ENCODE measurements around the gene COG7.
"Not testable (repeated sequence)": the region's sequence is repeated elsewhere in the genome, so short reads cannot be mapped to it uniquely, and the experiment has no call there.

The COG7 gene

DNA sequence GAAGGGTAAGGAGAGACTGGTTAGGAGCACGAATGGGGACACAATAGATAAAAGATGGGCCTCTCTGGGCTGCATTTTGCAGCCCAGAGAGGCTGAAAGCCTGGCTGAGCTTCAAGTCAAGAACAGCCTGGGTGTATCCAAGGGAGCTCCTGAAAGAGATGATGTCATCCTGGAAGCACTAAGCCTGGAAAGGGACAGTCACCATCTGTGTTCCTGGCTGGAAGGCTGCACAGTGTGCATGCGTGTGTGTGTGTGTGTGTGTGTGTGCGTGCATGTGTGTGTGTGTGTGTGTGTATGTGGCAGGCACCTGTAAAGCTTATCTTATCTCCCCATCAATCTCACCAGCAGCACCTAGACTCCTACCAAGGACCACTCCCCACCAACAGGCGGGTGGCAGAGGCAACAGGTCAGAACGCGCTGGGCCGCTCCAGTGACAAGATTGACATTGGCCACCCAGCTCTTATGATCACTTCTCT is 44.1 kb downstream of the COG7 start:
- DNase-seq: no peak

- no peak for DNase-seq
Observed at GRCh38 chr16:23408242-23408822, 44.7 kb downstream of the COG7 start.

DNA sequence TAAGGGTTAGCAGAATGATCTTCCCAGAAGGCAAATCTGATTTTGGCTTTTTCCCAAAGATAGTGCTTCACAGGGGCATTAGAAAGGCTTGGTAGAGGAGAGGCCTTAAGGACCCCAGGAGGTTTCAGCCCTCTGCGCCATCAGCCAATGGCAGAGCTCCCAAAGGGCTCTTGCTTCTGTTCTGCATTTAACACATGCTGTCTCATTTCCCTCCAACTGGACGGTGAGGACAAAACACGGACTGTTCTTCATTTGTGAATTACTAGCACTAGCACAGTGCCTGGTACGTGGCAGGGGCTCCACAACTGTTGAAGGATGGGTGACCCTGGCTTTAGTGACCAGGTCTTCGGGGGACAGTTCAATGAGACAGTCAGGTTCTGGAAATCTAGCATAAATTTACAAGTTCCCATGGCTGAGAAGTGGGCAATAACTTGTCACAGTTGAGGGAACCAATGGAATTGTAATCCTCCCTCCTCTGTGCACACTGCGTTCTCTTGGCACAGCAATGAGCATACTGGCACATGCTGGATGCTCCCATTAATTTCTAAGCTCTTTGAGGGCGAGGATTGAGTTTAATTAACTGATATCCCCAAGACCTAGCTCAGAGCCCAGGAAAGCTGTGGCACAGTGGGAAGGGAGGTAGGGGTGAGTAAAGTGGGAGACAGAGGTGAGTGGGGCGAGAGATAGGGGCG is 45.4 kb downstream of the COG7 start:
- no peak for DNase-seq

GRCh38 chr16:23406546-23407240 is 46.3 kb downstream of the COG7 start:
- DNase-seq: no peak

GRCh38 chr16:23406024-23406423 is 47.0 kb downstream of the COG7 start:
- DNase-seq: no peak

DNA sequence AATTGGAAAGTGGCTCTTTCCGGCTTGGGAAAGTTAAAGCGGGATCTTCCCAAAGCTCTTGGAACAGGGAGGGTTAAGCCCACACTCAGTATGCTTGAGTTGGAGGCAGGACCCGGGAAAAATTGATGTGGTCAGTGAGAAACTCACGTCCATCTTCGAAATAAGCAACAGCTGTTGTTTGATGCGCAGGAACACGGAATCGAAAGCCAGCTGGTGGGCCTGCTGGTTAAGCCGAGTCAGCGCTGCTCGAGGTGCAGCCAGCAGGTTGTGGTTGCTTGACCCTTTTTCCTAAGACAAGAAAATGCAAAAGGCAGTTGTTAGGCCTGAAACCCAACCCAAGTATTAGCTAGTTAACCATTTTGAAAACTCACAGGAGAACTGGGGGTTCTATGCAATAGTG is 49.4 kb downstream of the COG7 start:
- DNase-seq: no peak

DNA sequence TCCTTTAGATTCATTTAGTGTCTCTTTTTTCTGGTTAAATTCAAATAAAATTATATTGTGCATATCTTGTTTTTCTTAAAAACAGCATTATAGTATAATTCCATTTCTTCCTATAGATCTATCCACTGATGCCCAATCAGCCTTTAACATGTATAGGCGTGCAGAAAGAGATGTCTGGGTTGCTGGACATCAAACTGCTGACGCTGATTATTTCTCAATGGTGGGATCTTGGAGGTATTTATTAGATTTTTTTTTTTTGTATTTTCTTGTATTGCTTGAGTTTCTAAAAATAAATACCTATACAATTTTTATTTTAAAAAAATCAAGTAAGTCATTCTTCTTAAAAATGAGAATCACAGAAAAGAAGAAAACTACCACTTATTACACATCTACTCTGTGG is 50.9 kb downstream of the COG7 start:
- no peak for DNase-seq

- no peak for DNase-seq
Observed at GRCh38 chr16:23401139-23401538, 51.9 kb downstream of the COG7 start.

DNA sequence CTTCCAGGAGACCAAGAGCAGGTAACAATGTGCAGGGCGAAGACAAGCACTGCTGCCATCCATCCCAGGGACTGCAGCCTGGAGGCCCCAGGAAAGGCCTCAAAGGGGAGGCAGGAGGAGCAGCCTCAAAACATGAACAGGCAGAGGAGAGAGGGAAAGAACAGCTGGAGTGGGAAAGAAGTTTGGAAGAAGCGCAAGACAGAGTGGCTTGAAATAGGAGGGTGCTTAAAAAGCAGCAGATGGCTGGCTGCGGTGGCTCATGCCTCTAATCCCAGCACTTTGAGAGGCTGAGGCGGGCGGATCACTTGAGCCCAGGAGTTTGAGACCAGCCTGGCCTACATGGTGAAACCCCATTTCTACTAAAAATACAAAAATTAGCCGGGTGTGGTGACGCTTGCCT is 52.5 kb downstream of the COG7 start:
- not testable (repeated sequence) for DNase-seq

GRCh38 chr16:23398987-23399805 is 53.8 kb downstream of the COG7 start:
- DNase-seq: no peak

DNA sequence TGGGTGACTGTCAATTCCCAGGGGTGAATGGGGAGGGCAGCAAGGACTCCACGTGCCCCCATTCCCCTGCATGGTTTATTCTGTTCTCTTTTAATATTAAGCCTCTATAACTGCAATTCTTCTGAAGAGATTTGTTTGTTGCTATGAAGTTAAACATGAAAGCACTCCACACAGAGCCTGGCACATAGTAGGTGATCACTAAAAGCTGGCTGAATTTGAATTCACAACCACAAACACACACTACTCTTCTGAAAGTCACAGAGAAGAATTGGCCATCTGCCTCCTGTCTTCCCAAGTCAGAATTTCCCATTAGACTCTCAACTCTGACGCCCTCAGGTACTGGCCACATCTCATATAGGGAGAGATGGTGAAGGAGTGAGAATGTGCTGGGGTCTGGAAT is 55.5 kb downstream of the COG7 start:
- DNase-seq: no peak

DNA sequence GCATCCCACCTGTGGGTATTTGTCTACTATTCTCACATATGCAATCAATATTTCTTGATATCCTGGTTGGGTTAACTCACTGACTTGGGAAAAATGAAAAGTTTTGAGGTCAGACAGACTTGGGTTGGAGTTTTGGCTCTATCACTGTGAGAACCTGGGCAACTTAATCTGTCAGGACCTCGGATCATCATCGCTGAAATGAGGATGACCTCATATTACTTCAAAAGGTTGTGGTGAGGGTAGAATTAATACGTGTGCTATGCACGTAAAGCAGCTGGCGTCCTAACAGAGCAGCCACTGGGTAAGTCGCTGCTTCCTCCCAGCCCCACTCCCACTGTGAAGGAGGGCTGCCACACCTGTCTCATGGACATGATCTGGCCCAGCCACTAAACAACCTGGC is 57.3 kb downstream of the COG7 start:
- DNase-seq: no peak

DNA sequence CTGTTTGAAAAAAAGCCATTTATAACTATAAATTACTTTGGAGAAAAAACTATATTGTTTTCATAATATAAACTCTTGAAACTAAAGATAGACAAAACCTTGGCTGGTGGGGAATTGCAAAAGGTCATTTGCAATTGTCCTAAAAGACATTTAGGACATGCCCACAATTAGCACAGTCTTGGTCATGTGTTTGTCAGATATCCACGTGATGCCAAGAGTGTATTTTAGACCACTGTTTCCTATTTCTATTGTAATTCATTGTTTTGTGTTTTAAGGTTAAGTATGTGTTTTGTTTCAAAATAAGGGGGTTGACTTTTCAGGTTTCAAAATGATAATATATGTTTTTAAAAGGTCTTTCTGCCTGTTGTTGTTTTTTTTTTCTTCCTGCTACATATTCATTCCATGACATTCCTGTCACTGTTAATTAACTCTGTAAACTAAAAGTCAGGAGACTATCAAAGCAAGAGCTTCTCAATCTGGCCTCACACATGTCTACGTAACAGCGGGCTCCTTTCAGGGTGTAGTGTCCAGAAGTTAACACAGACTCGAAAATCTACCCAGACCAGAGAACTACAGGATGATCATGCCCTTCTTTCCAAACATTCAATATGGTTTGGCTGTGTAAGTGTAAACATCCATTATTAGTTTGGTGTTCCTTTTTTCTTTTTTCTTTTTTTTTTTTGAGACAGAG is 58.7 kb downstream of the COG7 start:
- DNase-seq: no peak

DNA sequence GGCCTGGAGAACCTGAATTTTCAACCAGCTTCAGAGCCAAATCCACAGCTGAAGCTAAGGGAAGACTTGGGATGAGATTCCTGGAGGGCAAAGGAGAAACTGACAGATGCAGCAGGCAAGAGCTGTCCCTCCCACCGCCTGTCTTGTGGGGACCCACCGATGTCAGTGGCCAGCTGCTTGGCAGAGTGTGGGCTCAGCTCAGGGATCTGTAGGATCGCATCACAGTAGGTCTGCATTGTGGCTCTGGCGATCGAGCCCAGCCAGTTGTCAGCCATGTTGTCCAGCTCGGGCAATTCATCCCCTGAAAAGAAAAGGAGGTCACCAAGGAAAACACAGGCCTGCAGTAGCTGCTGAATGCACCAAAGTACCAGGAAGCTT is 60.8 kb downstream of the COG7 start:
- DNase-seq: no peak

DNA sequence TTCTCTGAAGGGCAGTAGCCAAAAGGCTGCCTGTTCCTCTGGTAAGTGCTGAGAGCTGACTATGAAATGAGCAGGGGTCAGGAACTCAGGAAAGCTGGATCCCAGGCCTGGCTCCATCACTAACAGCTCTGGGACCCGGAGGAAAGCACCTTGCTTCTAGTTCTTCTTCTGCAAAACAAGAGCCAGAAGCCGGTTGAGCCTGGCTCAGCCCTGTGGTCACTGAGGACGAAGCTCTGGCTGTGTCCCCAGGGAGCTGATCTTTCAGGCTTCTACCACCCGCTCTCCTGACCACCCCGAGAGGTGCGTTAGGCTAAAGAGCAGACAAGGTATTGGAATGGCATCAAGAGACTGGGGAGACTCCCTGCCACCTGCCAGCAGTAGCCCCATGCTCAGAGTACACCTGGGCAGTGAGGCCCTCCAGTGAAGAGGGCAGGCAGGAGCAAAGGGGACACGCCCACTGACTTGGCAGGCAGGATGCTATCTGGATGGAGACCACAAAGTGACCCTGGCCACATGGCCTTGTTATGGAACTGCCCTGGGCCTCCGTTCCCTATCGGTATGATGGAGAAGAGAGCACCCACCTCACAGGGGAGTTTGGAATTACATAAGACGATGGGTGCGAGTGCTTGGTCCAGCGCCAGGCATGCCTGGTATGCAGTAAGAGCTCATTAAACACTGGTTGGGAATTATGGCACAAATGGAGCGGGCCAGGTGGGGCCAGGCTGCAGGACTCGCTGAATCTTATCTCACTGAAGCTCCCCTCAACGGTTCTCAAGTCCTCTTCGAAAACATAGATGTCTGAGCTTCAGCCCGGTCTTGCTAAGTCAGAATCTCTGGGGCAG is 61.4 kb downstream of the COG7 start:
- no peak for DNase-seq

DNA sequence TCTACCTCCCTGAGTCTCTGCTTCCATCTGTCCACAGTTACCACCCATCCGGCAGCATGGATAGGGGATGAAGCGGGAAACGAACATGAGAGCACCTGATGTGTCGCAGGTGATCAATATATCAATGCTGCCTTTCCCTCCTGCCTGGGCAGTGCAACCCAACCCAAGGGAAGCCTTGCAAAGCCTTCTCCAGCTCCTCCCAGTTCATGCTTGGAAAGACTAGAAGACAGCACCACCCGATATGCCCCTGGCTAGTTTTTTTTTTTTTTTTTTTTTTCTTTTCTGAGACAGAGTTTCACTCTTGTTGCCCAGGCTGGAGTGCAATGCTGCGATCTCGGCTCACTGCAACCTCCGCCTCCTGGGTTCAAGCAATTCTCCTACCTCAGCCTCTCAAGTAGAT is 63.1 kb downstream of the COG7 start:
- DNase-seq: not testable (repeated sequence)

DNA sequence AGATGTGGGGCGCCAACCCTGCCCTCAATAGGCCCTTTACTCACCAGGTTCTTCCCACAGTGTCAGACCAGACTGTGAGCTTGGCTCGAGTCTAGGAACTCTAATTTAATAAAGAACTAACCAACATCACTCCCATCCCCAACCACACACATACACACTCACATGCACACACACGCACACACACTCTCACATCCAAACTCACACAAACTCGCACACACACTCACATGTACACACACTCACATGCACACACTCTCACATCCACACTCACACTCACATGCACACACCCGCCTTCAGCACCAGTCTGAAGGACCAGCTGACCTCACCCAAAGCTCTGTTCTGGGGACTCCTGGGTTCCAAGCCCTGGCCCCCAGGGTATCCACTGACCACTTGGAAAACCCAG is 63.8 kb downstream of the COG7 start:
- DNase-seq: no peak

DNA sequence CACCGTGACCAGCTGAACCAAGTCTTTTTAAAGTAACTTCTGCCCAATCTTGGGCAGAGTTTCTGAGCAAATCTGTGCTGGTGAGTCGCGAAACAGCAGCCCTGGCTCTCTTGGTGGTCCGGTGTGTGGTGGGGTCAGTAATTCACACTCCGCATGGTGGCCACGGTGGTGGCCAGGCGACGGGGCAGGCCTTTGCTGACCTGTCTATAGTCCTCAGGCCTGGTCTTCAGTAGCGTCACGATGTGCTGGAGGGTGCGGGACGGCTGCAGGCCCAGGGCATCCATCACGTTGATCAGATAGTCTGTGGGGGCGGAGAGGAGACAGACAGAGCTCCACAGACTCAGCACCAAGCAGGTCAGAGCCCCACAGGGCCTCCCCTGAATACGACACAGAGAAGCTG is 64.2 kb downstream of the COG7 start:
- DNase-seq: no peak

GRCh38 chr16:23387666-23388065 is 65.3 kb downstream of the COG7 start:
- no peak for DNase-seq

- no peak for DNase-seq
Observed at GRCh38 chr16:23385441-23385840, 67.5 kb downstream of the COG7 start.

GRCh38 chr16:23384878-23385277 is 68.1 kb downstream of the COG7 start:
- no peak for DNase-seq

GRCh38 chr16:23383881-23384280 is 69.1 kb downstream of the COG7 start:
- DNase-seq: no peak
